B cell (primary cell): Measurements from ENCODE around the gene DENND6A.

Experiments used
- CTCF ChIP-seq: fragments of 200-600 bp; IDR thresholded peaks from one replicate; pipeline ENCODE4 v1.8.0; 2022; ENCODE audit warnings: antibody characterized with exemption, mild to moderate bottlenecking
- EZH2 ChIP-seq: IDR thresholded peaks from 2 replicates; pipeline ENCODE4 v1.6.1; 2012; ENCODE audit warnings: borderline replicate concordance, low read depth, mild to moderate bottlenecking, moderate library complexity, low read length; ENCODE audit not compliant: insufficient read depth, poor library complexity, severe bottlenecking

GRCh38 chr3:57709031-57709430, 16.2 kb upstream of the DENND6A start:
- no peak for TF ChIP-seq CTCF
- no peak for TF ChIP-seq EZH2
